Common myeloid progenitor, CD34-positive (primary cell): ENCODE results near the gene ARVCF.

ENCODE experiments used
- CTCF ChIA-PET: fragments of 350-600 bp; sonication (Branson Sonifier 250); formaldehyde crosslinking; loops from one replicate; lab custom pipeline; 2021; ENCODE audit warnings: antibody characterized with exemption; lab: Charles Lee
- POLR2A ChIA-PET: fragments of 350-600 bp; sonication (Branson Sonifier 250); formaldehyde crosslinking; loops from one replicate; lab custom pipeline; 2021; ENCODE audit warnings: antibody characterized with exemption; lab: Charles Lee
- DNase-seq, 3 donors: peaks; one replicate each; pipeline versions ENCODE4 v3.0.0 to v3.0.0-alpha.2; 2013
- H3K27ac ChIP-seq, 2 experiments: 1 replicate in 1 of 2; 2 replicates in 1 of 2; pipeline ENCODE4 v1.7.0; 2013; ENCODE audit warnings: inconsistent platforms in 2 of 2, low read length in 2 of 2, mild to moderate bottlenecking in 2 of 2, low read depth in 1 of 2, moderate library complexity in 1 of 2; ENCODE audit not compliant: severe bottlenecking in 2 of 2, insufficient read depth in 1 of 2, poor library complexity in 1 of 2
- H3K27me3 ChIP-seq, 5 experiments: replicated peaks in 2 of 5; 1 replicate in 3 of 5; 2 replicates in 2 of 5; pipeline versions ENCODE4 v1.6.1 to v1.7.0; 2013; ENCODE audit warnings: low read length in 4 of 5, mild to moderate bottlenecking in 2 of 5, moderate library complexity in 2 of 5, inconsistent platforms in 1 of 5; ENCODE audit not compliant: insufficient read depth in 5 of 5, control insufficient read depth in 4 of 5
- H3K36me3 ChIP-seq, 4 experiments: 1 replicate in 2 of 4; 2 replicates in 2 of 4; pipeline versions ENCODE4 v1.6.1 to v1.7.0; 2013; ENCODE audit warnings: low read length in 3 of 4, control low read depth in 1 of 4, mild to moderate bottlenecking in 1 of 4; ENCODE audit not compliant: control insufficient read depth in 4 of 4, insufficient read depth in 4 of 4
- H3K4me1 ChIP-seq, 4 experiments: 1 replicate in 3 of 4; 2 replicates in 1 of 4; pipeline versions ENCODE4 v1.6.1 to v1.7.1; 2013; ENCODE audit warnings: low read length in 3 of 4, mild to moderate bottlenecking in 3 of 4, control low read depth in 1 of 4, inconsistent platforms in 1 of 4, moderate library complexity in 1 of 4; ENCODE audit not compliant: control insufficient read depth in 4 of 4, insufficient read depth in 4 of 4; ENCODE audit errors: control extremely low read depth in 1 of 4
- H3K4me3 ChIP-seq, 7 experiments: 1 replicate in 4 of 7; 2 replicates in 3 of 7; pipeline versions ENCODE4 v1.5.1 to v1.7.0; 2013; ENCODE audit warnings: mild to moderate bottlenecking in 7 of 7, low read length in 6 of 7, moderate library complexity in 6 of 7, inconsistent platforms in 2 of 7, low read depth in 2 of 7, control low read depth in 1 of 7; ENCODE audit not compliant: insufficient read depth in 4 of 7, control insufficient read depth in 1 of 7; ENCODE audit errors: extremely low read depth in 1 of 7
- H3K9me3 ChIP-seq, 5 experiments: 1 replicate in 4 of 5; 2 replicates in 1 of 5; pipeline versions ENCODE4 v1.6.1 to v1.7.1; 2013; ENCODE audit warnings: low read length in 4 of 5, mild to moderate bottlenecking in 2 of 5, inconsistent platforms in 1 of 5, low read depth in 1 of 5, moderate library complexity in 1 of 5; ENCODE audit not compliant: control insufficient read depth in 4 of 5, insufficient read depth in 2 of 5; ENCODE audit errors: control extremely low read depth in 1 of 5
- WGBS: methylation state at CpG from one replicate; pipeline ENCODE4 v1.1.5; 2013; ENCODE audit not compliant: insufficient coverage; 5-methylcytosine and 5-hydroxymethylcytosine counted together

The ARVCF gene

GRCh38 chr22:20040327-20041200 lies 23.9 kb upstream of the ARVCF start:
- 93% methylated on average over 6 of the region's 7 CpGs for WGBS
- CTCF ChIA-PET, result interaction anchor here (0.9 kb wide), 2 partner anchors 19 kb away, joined by 3 read pairs; no protein-coding TSS in a partner anchor
- POLR2A ChIA-PET, result no interaction called here
- Histone ChIP-seq H3K4me1 (peaks cover 0 to 3% (median 1%) of the 10 kb centered on the region in 4 experiments), H3K36me3 (peaks cover 8 to 53% (median 46%) of the 10 kb centered on the region in 4 experiments), H3K9me3 (no peaks in the 10 kb centered on the region), H3K27me3 (no peaks in the 10 kb centered on the region), H3K27ac (no peak overlapping the region), H3K4me3 (no peak overlapping the region)
- DNase-seq, result no peak

DNA sequence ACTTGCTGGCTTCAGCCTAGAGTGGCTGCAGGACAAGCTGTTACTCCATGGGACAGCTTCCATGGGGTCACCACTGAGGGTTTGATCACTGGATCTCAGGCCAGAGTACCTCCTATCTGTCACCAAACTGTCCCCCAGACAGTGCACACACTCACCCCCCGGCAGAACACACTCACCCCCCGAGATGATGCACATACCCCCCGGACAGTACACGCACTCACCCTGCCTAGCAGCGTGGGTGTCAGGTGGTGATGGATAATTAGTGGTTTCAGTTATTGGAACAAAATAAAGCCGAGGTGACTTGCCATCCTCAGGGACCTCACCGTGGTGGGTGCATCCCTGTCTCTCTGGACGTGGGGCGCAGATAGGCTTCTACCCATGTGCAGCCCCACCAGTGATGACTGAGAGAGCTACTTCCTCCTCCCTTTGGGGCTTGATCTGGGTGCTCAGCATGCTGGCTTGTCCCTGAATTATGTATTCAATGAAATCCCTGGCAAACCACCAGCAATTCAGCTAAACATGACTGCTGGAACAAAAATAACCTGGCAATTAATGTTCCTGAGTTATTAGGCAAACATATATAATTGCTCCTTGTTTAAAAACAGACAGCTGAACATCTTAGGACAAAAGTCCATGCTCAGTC lies 23.2 kb upstream of the ARVCF start:
- DNase-seq, result no peak
- Histone ChIP-seq H3K27me3 (no peaks in the 10 kb centered on the region), H3K4me1 (peaks cover 0 to 3% (median 1%) of the 10 kb centered on the region in 4 experiments), H3K36me3 (peaks cover 8 to 53% (median 42%) of the 10 kb centered on the region in 4 experiments), H3K4me3 (no peak overlapping the region), H3K9me3 (no peaks in the 10 kb centered on the region), H3K27ac (no peak overlapping the region)
- 97% methylated on average over 6 of the region's 9 CpGs for WGBS
- ChIA-PET CTCF (interaction anchor here (0.9 kb wide), 1 partner anchor 18 kb away, joined by 3 read pairs; no protein-coding TSS in a partner anchor), POLR2A (interaction anchor here (0.6 kb wide), 1 partner anchor 419 kb away, joined by 3 read pairs; no protein-coding TSS in a partner anchor)

- DNase-seq, result no peak
- CTCF ChIA-PET, result no interaction called here
- no peak overlapping the region for H3K27ac ChIP-seq
- peaks cover 0 to 3% (median 1%) of the 10 kb centered on the region in 4 experiments for H3K4me1 ChIP-seq
- 99% methylated on average over 7 of the region's 7 CpGs for WGBS
- no peaks in the 10 kb centered on the region for H3K9me3 ChIP-seq
- H3K27me3 ChIP-seq, result no peaks in the 10 kb centered on the region
- H3K36me3 ChIP-seq, result peaks cover 10 to 48% (median 35%) of the 10 kb centered on the region in 4 experiments
- POLR2A ChIA-PET, result no interaction called here
- H3K4me3 ChIP-seq, result no peak overlapping the region
Measured at GRCh38 chr22:20038574-20038973, 22.0 kb upstream of the ARVCF start.

GRCh38 chr22:20037419-20037818 lies 20.8 kb upstream of the ARVCF start:
- Histone ChIP-seq H3K27ac (no peak overlapping the region), H3K27me3 (no peaks in the 10 kb centered on the region), H3K4me1 (peaks cover 0 to 3% (median 1%) of the 10 kb centered on the region in 4 experiments), H3K9me3 (no peaks in the 10 kb centered on the region), H3K4me3 (no peak overlapping the region), H3K36me3 (peaks cover 10 to 44% (median 30%) of the 10 kb centered on the region in 4 experiments)
- WGBS, result 92% methylated on average over 3 of the region's 3 CpGs
- POLR2A ChIA-PET, result no interaction called here
- CTCF ChIA-PET, result no interaction called here
- no peak for DNase-seq

GRCh38 chr22:20036535-20037392 lies 20.1 kb upstream of the ARVCF start:
- H3K9me3 ChIP-seq, result no peaks in the 10 kb centered on the region
- over 99% methylated on average over 23 of the region's 25 CpGs for WGBS
- H3K4me1 ChIP-seq, result peaks cover 0 to 9% (median 4%) of the 10 kb centered on the region in 4 experiments
- H3K4me3 ChIP-seq, result no peak overlapping the region
- ChIA-PET POLR2A (no interaction called here), CTCF (no interaction called here)
- H3K27me3 ChIP-seq, result no peaks in the 10 kb centered on the region
- peaks cover 10 to 49% (median 31%) of the 10 kb centered on the region in 4 experiments for H3K36me3 ChIP-seq
- no peak for DNase-seq
- no peak overlapping the region for H3K27ac ChIP-seq

- WGBS, result 96% methylated on average over 7 of the region's 10 CpGs
- no peaks in the 10 kb centered on the region for H3K9me3 ChIP-seq
- no peak overlapping the region for H3K27ac ChIP-seq
- ChIA-PET CTCF (no interaction called here), POLR2A (no interaction called here)
- DNase-seq, result no peak
- no peak overlapping the region for H3K4me3 ChIP-seq
- peaks cover 10 to 55% (median 36%) of the 10 kb centered on the region in 4 experiments for H3K36me3 ChIP-seq
- H3K27me3 ChIP-seq, result no peaks in the 10 kb centered on the region
- H3K4me1 ChIP-seq, result peaks cover 0 to 11% (median 5%) of the 10 kb centered on the region in 4 experiments
Measured at GRCh38 chr22:20036084-20036482, 19.5 kb upstream of the ARVCF start.
